Testis (tissue), 2 donors: ENCODE results near the gene ANKS1B.

Experiments
- CTCF ChIP-seq, 3 experiments: fragments of 450-650 bp in 2 of 3; fragments of 200-600 bp in 1 of 3; sonication (generic) in 1 of 3; IDR thresholded peaks; one replicate each; pipeline ENCODE4 v1.5.1; 2016 to 2019; ENCODE audit warnings: antibody characterized with exemption in 3 of 3, mild to moderate bottlenecking in 2 of 3, moderate library complexity in 1 of 3
- POLR2A ChIP-seq: fragments of 450-650 bp; IDR thresholded peaks from one replicate; pipeline ENCODE4 v1.6.1; 2017; ENCODE audit warnings: antibody characterized with exemption, mild to moderate bottlenecking, moderate library complexity

DNA sequence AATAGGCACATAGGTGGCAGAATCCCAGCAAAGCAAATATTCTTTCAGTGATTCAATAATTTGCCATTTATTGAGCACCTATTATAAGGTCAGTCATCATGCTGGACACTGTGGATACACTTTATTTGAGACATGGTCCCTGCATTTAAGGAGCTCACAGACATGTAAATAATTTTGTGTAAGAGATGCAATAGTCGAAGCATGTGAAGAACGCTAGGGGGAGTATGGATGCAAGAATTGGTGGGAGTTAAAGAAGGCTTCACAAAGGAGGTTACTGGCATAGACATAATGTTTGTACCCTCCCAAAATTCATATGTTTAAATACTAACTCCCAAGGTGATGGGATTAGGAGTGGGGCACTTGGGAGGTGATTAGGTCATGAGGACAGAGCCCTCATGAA, 597.8 kb downstream of the ANKS1B start:
- TF ChIP-seq CTCF (IDR thresholded peaks at IDR 0.05) (no peak), POLR2A (no peak)
